Activated CD4-positive, alpha-beta memory T cell treated with anti-CD3 and anti-CD28 coated beads for 36 hours (primary cell): Measurements from ENCODE around the gene MINDY4B. TPM values are rescaled to one million over a fixed set of nuclear protein-coding genes. Genes with fewer than 3 reads are reported as not detected.

Experiments used
- CTCF ChIA-PET: fragments of 350-600 bp; sonication (Branson Sonifier 250); formaldehyde crosslinking; loops from one replicate; lab custom pipeline; 2021; ENCODE audit warnings: antibody characterized with exemption, inconsistent platforms; lab: Charles Lee
- POLR2A ChIA-PET: fragments of 350-600 bp; sonication (Branson Sonifier 250); formaldehyde crosslinking; loops from one replicate; lab custom pipeline; 2021; ENCODE audit warnings: antibody characterized with exemption; lab: Charles Lee
- DNase-seq: peaks from one replicate; pipeline ENCODE4 v3.0.0-alpha.2; 2020
- H3K27ac Mint-ChIP-seq: one replicate; pipeline ENCODE4 v1.8.0; 2021; ENCODE audit warnings: mixed read lengths
- H3K27me3 Mint-ChIP-seq: one replicate; pipeline ENCODE4 v1.8.0; 2021; ENCODE audit warnings: mixed read lengths
- H3K36me3 Mint-ChIP-seq: one replicate; pipeline ENCODE4 v1.8.0; 2021; ENCODE audit warnings: mixed read lengths
- H3K4me1 Mint-ChIP-seq: one replicate; pipeline ENCODE4 v1.8.0; 2021; ENCODE audit warnings: low read depth, mixed read lengths
- H3K4me3 Mint-ChIP-seq: one replicate; pipeline ENCODE4 v1.8.0; 2021; ENCODE audit warnings: mild to moderate bottlenecking, mixed read lengths
- H3K9me3 Mint-ChIP-seq: one replicate; pipeline ENCODE4 v1.8.0; 2021; ENCODE audit warnings: mixed read lengths
- intact Hi-C: fragments of 100-400 bp; cut with micrococcal nuclease; formaldehyde crosslinking; loops from one replicate; pipeline ENCODE4 v1.15.1; 2023
- total RNA-seq, 2 experiments: library from RNA; stranded (reverse); gene quantifications; one replicate each; pipeline ENCODE4 v1.2.3, GENCODE V29; 2021

The MINDY4B gene
- total RNA-seq, 2 experiments from 2014 or later, result not detected

GRCh38 chr3:150840802-150841515 is 64.3 kb downstream of the MINDY4B start:
- Mint-ChIP-seq H3K4me3 (no peak overlapping the region), H3K4me1 (no peaks in the 10 kb centered on the region), H3K9me3 (no peaks in the 10 kb centered on the region), H3K27me3 (peaks cover 17% of the 10 kb centered on the region), H3K36me3 (no peaks in the 10 kb centered on the region), H3K27ac (no peak overlapping the region)
- DNase-seq, result no peak
- intact Hi-C loops, result no loop called here
- ChIA-PET POLR2A (interaction anchor here (0.5 kb wide), 1 partner anchor 9 kb away, joined by 3 read pairs; no protein-coding TSS in a partner anchor), CTCF (interaction anchor here (1.0 to 2.3 kb wide), 2 partner anchors 10 to 57 kb away, joined by 3 to 7 read pairs; no protein-coding TSS in a partner anchor)

GRCh38 chr3:150830745-150831144 is 74.5 kb downstream of the MINDY4B start:
- Mint-ChIP-seq H3K27me3 (peaks cover 4% of the 10 kb centered on the region), H3K27ac (no peak overlapping the region), H3K9me3 (no peaks in the 10 kb centered on the region), H3K4me1 (no peaks in the 10 kb centered on the region), H3K36me3 (no peaks in the 10 kb centered on the region), H3K4me3 (no peak overlapping the region)
- DNase-seq, result no peak
- intact Hi-C loops, result no loop called here
- ChIA-PET POLR2A (interaction anchor here (1.3 kb wide), 1 partner anchor 67 kb away, joined by 4 read pairs; no protein-coding TSS in a partner anchor), CTCF (interaction anchor here (1.1 to 2.6 kb wide), 5 partner anchors 10 to 109 kb away, joined by 3 to 13 read pairs (median 7); no protein-coding TSS in a partner anchor)

DNA sequence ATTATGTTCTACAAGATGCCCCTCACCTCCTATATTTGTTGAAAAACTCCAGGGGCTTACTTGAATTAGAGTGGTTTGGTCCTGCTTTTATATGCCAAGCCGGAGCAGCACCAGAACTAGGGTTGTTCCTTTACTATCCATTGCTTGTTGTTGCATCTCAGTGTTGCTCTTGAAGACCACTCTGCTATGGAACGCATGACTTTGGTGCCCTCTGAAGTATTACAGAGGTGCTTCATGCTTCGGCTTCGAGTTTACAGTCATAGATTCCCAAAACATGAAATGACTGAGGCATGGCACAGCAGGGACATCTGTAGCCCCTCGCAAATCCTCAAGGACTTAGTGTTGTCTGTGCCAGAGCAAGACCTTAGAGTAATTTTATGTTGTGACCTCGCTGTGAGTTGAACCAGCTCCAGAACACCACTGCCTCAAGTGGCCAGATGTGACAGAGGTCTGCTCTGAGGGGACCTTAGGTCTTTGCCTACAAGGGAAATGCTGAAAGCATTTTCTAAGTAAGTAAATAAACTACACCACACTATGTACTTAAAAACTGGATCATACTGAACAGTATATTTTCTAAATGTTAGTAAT is 75.1 kb downstream of the MINDY4B start:
- Mint-ChIP-seq H3K27me3 (peaks cover 6% of the 10 kb centered on the region), H3K9me3 (no peaks in the 10 kb centered on the region), H3K4me1 (no peaks in the 10 kb centered on the region), H3K36me3 (no peaks in the 10 kb centered on the region), H3K4me3 (no peak overlapping the region), H3K27ac (no peak overlapping the region)
- POLR2A ChIA-PET, result interaction anchor here (1.3 kb wide), 1 partner anchor 66 kb away, joined by 4 read pairs; no protein-coding TSS in a partner anchor
- CTCF ChIA-PET, result interaction anchor here (1.1 to 2.6 kb wide), 6 partner anchors 10 to 109 kb away, joined by 3 to 13 read pairs (median 6); no protein-coding TSS in a partner anchor
- peak; percentile 23 for DNase-seq
- intact Hi-C loops, result no loop called here

- no peak for DNase-seq
- no peak overlapping the region for H3K4me3 Mint-ChIP-seq
- POLR2A ChIA-PET, result no interaction called here
- peaks cover 6% of the 10 kb centered on the region for H3K27me3 Mint-ChIP-seq
- CTCF ChIA-PET, result interaction anchor here (1.1 to 1.2 kb wide), 2 partner anchors 65 to 108 kb away, joined by 3 to 4 read pairs; no protein-coding TSS in a partner anchor
- H3K36me3 Mint-ChIP-seq, result no peaks in the 10 kb centered on the region
- H3K27ac Mint-ChIP-seq, result no peak overlapping the region
- H3K9me3 Mint-ChIP-seq, result no peaks in the 10 kb centered on the region
- no peaks in the 10 kb centered on the region for H3K4me1 Mint-ChIP-seq
- intact Hi-C loops, result no loop called here
These were observed 75.8 kb downstream of the MINDY4B start for GRCh38 chr3:150829408-150829807.

DNA sequence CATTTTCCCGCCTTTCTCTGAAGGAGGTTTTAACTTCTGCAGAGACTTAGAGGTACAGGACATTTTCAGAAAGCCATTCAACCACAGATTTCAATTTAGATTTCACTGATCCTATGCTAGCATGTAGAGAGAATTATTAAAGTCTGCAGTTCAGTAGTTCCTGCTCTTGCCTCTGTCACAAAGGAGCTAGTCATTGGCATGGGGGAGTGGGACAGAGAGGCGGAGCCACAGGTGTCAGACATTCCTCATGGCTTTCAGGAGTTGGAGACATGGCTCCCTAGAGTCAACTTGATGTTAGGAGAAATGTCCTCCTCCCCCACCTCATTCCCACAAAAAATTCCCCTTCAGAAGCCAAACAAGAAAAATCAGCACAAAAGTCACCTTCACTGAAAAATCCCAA is 76.2 kb downstream of the MINDY4B start:
- no peak overlapping the region for H3K27ac Mint-ChIP-seq
- CTCF ChIA-PET, result interaction anchor here (0.8 to 1.1 kb wide), 2 partner anchors 37 to 107 kb away, joined by 3 read pairs; no protein-coding TSS in a partner anchor

GRCh38 chr3:150828261-150828660 is 77.0 kb downstream of the MINDY4B start:
- Mint-ChIP-seq H3K36me3 (no peaks in the 10 kb centered on the region), H3K9me3 (no peaks in the 10 kb centered on the region), H3K4me1 (no peaks in the 10 kb centered on the region), H3K27ac (no peak overlapping the region), H3K4me3 (no peak overlapping the region), H3K27me3 (peaks cover 12% of the 10 kb centered on the region)
- ChIA-PET CTCF (interaction anchor here (0.8 kb wide), 1 partner anchor 36 kb away, joined by 3 read pairs; no protein-coding TSS in a partner anchor), POLR2A (no interaction called here)
- intact Hi-C loops, result no loop called here
- no peak for DNase-seq

More for the DNA sequence above, 76.2 kb downstream of the MINDY4B start:
- Mint-ChIP-seq H3K27me3 (peaks cover 6% of the 10 kb centered on the region), H3K9me3 (no peaks in the 10 kb centered on the region), H3K4me1 (no peaks in the 10 kb centered on the region), H3K36me3 (no peaks in the 10 kb centered on the region), H3K4me3 (no peak overlapping the region)
- DNase-seq, result no peak
- intact Hi-C loops, result no loop called here
- POLR2A ChIA-PET, result no interaction called here

- H3K27me3 Mint-ChIP-seq, result peaks cover 15% of the 10 kb centered on the region
- ChIA-PET CTCF (no interaction called here), POLR2A (no interaction called here)
These were observed 78.6 kb downstream of the MINDY4B start for GRCh38 chr3:150826466-150827282.

GRCh38 chr3:150825916-150826377 is 79.3 kb downstream of the MINDY4B start:
- no peaks in the 10 kb centered on the region for H3K9me3 Mint-ChIP-seq
- intact Hi-C loops, result no loop called here
- H3K36me3 Mint-ChIP-seq, result no peaks in the 10 kb centered on the region
- H3K4me1 Mint-ChIP-seq, result no peaks in the 10 kb centered on the region
- H3K27me3 Mint-ChIP-seq, result peaks cover 15% of the 10 kb centered on the region
- H3K27ac Mint-ChIP-seq, result no peak overlapping the region
- CTCF ChIA-PET, result interaction anchor here (1.4 kb wide), 1 partner anchor 21 kb away, joined by 3 read pairs; no protein-coding TSS in a partner anchor
- DNase-seq, result no peak
- POLR2A ChIA-PET, result no interaction called here
- no peak overlapping the region for H3K4me3 Mint-ChIP-seq

More at GRCh38 chr3:150826466-150827282, 78.6 kb downstream of the MINDY4B start:
- intact Hi-C loops, result no loop called here
- Mint-ChIP-seq H3K27ac (no peak overlapping the region), H3K4me3 (no peak overlapping the region), H3K4me1 (no peaks in the 10 kb centered on the region), H3K9me3 (no peaks in the 10 kb centered on the region), H3K36me3 (no peaks in the 10 kb centered on the region)
- DNase-seq, result no peak

GRCh38 chr3:150825192-150825915 is 79.9 kb downstream of the MINDY4B start:
- H3K4me1 Mint-ChIP-seq, result no peaks in the 10 kb centered on the region
- POLR2A ChIA-PET, result no interaction called here
- H3K27ac Mint-ChIP-seq, result no peak overlapping the region
- CTCF ChIA-PET, result interaction anchor here (0.8 to 1.4 kb wide), 2 partner anchors 11 to 21 kb away, joined by 3 read pairs; no protein-coding TSS in a partner anchor
- no peaks in the 10 kb centered on the region for H3K36me3 Mint-ChIP-seq
- DNase-seq, result no peak
- intact Hi-C loops, result no loop called here
- no peak overlapping the region for H3K4me3 Mint-ChIP-seq
- H3K9me3 Mint-ChIP-seq, result no peaks in the 10 kb centered on the region
- peaks cover 15% of the 10 kb centered on the region for H3K27me3 Mint-ChIP-seq

DNA sequence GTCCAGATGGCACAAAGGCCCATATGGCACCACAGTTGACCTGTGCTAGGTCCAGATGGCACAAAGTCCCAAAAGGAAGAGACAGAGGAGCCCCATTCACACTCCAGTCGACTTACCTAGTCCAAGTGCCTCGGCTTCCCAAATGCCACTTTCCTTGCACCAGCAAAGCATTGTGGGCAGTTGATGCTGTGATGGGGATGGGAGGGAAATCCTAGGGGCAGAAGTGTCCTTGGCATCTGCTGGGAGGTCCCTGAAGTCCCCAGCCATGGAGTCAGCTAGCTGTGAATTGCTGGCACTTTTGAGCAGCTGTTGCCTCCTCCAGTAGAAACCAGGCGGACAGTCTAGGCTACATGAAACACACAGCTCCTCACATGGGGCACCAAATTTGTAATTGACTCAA is 82.0 kb downstream of the MINDY4B start:
- POLR2A ChIA-PET, result no interaction called here

DNA sequence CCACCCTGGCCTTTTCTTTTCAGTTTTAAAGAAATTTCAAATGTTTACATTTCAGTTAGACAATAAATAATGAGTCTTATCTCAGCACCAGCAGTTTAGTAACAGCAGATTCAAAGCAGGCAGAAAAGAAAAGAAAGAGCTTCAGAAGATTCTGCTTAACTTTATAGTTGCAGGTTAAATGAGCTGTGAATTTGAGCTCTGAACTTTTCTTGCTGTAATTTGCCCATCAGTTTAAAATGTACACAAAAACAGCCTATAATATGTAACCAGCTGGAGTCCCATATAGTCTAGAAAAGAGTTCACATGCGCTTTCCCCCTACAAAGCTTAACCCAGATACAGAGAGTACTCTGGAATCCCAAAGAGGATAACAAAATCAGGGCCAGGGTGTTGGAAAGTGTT is 82.6 kb downstream of the MINDY4B start:
- Mint-ChIP-seq H3K4me3 (no peak overlapping the region), H3K27me3 (peaks cover 12% of the 10 kb centered on the region), H3K27ac (no peak overlapping the region), H3K9me3 (no peaks in the 10 kb centered on the region), H3K36me3 (no peaks in the 10 kb centered on the region), H3K4me1 (no peaks in the 10 kb centered on the region)
- ChIA-PET CTCF (no interaction called here), POLR2A (interaction anchor here (0.6 kb wide), 1 partner anchor 242 kb away, joined by 3 read pairs; no protein-coding TSS in a partner anchor)
- intact Hi-C loops, result no loop called here
- DNase-seq, result no peak

More for the DNA sequence above, 82.0 kb downstream of the MINDY4B start:
- H3K4me3 Mint-ChIP-seq, result no peak overlapping the region
- H3K36me3 Mint-ChIP-seq, result no peaks in the 10 kb centered on the region
- no peak overlapping the region for H3K27ac Mint-ChIP-seq
- no peaks in the 10 kb centered on the region for H3K9me3 Mint-ChIP-seq
- DNase-seq, result no peak
- CTCF ChIA-PET, result no interaction called here
- intact Hi-C loops, result no loop called here
- H3K4me1 Mint-ChIP-seq, result no peaks in the 10 kb centered on the region
- H3K27me3 Mint-ChIP-seq, result peaks cover 15% of the 10 kb centered on the region
